HG03354 (cell line): ENCODE measurements around the gene SUMF1.

Experiments
- ATAC-seq: cut with Tn5 transposase; IDR thresholded peaks from one replicate; pipeline ENCODE4 v1.9.1; 2021; ENCODE audit warnings: mild to moderate bottlenecking; ENCODE audit not compliant: unreplicated experiment, poor library complexity, severe bottlenecking

The SUMF1 gene

DNA sequence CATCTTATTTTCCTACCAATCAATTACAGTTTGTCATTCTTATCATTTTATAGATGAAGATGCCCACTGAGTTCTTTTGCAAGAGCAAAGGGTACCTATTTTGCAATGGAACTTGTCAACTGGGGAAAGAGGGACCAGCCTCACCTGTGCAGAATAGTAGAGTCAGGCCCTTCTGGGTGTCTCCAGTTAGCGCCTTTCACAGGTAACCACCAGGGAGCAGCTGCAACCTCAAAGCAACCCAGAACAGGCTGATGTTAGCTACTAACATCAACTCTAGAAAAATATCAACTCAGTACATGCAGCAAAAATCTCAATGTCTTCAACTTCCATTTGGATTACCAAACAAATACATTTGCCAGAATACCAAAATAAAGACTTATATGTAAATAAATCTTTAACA is 47.1 kb downstream of the SUMF1 start:
- no peak for ATAC-seq

DNA sequence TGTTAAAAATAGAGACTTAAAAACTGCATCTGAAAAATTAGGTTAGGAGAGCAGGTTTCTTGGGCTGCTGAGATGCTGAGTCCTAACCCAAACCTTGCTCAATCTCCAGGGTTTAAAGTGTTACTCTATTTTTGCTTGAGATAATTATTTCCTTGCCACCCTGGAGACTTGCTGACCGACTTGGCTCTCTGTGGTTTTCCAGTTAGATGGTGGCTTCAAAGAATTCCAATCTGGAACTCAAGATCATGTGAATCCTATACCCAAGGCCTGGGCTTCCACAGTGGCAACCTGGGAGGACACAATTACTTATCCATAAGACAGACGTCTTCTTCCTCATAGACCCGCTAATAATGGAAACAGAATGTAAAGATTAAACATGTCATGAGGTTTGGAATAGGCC is 47.7 kb downstream of the SUMF1 start:
- ATAC-seq = no peak

DNA sequence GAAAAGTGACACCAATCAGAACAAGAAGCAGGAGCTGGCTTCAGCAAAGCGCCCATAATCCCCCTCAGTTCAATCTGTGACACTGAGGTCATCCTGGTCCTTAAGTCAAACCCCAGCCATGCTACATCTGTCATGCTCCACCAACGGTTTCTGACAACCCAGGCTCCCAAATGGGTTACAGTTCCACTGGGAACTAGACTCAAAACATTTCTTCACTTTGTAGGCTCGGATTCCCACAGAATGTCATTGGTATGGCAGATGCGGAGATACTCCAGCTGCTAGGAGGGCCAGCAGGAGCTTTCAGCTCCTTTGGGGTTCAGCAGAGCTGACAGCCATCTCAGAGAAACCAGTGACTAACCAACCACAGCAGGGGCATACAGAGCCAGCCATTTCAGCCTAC is 48.9 kb downstream of the SUMF1 start:
- no peak for ATAC-seq

GRCh38 chr3:4417449-4417848 is 49.6 kb downstream of the SUMF1 start:
- ATAC-seq = no peak

DNA sequence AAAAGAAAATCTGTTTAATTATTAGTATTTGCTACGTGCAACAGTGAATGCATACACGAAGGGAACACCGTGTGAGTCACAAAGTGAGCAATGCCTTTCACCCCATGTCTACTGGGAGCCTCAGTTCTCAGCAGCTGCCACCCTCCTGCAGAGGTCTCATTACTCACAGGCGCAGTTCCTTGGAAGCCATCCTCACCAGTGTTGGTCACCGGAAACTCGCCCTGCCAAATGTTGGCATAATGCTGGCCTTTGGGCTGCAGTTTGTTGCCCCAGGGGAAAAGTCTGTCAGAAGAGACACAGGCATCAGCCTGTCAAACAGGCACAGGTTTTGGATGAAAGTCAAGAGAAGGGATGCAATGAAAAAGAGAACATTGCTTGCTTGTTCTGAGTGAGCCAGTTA is 50.1 kb downstream of the SUMF1 start:
- ATAC-seq = no peak

DNA sequence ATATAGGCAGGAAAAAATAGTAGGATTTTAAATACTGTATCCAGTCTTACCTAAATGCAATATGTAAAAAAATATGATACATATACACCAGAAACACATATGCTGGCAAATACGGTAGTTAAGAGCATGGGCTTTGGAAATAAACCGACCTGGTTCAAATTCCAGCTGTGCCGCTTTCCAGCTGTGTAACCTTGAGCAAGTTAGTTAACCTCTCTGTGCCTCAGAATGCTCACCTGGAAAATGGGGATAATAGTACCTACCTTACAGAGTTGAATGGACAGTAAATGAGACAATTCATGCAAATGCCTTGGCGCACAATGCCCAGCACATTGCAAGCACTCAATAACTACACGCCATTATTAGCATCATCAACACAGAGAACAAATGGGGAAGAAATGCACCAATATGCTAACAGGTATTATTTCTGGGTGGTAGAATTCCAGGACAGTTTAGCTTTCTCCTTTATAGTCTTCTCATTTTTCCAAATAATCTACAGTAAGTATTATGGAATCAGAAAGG is 50.6 kb downstream of the SUMF1 start:
- no peak for ATAC-seq

GRCh38 chr3:4413467-4413866 is 53.6 kb downstream of the SUMF1 start:
- no peak for ATAC-seq

GRCh38 chr3:4411833-4412232 is 55.2 kb downstream of the SUMF1 start:
- no peak for ATAC-seq

DNA sequence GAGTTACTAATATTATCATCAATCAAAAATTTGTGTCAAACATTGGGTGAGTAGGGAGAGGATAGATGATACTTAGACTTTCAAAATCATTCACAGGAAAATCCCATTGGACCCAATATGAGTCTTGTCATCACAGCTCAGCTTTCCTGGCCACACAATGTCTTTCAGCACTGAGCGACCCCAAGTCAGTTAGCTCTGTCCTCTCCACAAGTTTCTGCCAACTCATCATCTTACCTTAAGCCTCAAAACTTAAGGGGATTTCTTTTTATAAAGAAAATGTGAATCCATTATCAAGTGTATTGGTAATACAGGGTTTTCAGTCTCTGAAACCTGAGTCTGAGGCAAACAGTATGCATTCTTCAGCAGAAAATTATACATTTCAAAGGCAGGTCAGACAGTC is 55.8 kb downstream of the SUMF1 start:
- ATAC-seq = no peak

DNA sequence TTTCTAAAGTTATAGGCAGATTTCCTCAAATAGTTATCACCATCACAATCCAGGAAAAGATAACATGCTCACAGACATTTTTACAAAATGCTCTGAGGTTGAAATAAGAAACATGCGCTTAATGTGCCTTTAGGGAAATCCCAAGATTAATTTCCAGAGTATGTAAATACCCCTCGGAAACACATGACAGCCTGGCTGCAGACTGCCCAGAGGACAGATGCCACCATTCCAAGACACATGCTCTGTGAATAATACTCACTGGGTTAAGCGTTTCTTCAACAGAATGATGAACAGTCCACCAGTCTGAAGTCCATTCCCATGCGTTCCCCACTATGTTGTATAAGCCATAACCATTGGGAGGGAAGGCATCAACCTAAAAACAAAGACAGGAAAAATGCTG is 56.5 kb downstream of the SUMF1 start:
- ATAC-seq = no peak

DNA sequence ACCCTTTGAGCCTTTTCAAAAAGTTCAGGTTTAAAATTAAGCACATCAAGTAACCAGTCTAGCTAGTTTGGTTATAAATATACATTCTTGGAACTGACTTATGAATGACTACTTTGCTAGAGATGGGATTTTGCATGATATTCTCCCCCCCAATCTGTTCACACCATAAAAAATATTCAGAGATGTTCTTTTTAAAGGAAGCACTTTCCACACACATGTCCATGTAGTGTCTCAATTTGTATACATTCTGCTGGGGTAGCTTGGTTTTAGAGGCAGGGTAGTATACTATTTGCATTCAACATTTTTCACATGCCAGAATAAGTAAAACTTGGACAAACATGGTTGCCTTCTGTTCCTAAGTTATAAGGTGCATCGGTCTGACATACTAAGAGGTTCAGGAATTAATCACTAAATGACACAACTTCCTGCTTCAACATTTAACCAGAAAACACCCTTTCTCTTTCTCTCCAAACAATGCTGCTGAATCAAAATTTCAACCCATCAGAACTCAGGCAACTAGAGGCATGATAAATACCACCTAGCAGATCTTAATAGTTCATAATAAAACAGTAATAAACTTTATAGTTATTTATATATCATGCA is 57.0 kb downstream of the SUMF1 start:
- no peak for ATAC-seq

- peak; percentile 45 for ATAC-seq
Observed at GRCh38 chr3:4409415-4409814, 57.7 kb downstream of the SUMF1 start.

GRCh38 chr3:4408958-4409357 is 58.1 kb downstream of the SUMF1 start:
- peak; percentile 2 for ATAC-seq

DNA sequence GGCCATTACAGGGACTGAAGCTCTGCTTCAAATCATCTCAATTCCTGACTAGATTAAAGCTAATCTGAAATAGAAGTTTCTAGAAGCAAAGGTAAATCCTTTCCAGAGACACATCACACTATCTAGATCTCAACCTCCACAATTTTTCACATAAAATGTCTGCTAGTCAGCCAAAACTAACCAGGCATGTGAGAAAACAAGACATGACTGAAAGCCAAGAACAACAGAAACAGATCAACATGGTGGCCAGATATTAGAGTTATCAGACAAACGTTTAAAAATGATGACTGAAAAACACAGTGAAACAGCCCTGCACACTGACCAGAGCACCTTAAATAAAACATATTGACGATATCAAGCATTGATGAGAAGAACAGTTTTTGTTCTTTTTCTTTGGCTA is 59.1 kb downstream of the SUMF1 start:
- ATAC-seq = no peak

DNA sequence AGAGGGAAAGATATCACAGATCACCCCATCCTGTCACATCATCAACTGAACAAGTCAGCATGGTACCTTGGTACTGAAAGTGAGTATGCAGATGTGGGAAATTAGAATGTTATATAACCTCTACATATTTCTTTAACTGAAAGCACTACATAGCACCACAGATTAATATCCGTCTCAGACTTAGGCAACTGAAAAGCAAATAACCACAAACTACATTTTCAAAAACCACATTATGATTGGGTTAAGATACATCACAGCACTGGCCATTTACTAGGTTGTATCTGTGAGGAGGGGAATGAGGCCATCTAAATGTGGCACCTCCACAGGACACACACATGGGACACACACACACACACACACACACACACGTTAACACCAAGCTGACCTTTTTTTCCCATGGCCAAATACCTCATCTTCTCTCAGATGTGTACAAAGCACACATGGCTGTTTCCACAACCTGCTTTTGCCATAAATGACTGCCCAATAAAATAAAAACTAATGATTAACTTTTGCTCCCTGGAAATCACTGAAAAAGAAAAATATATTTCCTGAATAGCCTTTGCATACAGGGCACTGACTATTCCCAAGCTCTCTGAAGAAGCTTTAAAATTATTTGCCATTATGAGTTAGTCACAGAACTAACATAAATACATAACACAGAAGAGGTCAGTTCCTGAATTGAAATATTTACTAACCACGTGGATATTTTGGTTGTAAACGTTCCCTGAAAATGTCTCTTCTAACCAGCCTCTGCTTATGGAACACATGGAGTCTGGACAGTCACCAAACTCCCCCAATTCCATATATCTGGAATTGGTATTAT is 60.1 kb downstream of the SUMF1 start:
- peak; percentile 64 for ATAC-seq

GRCh38 chr3:4404881-4405280 is 62.2 kb downstream of the SUMF1 start:
- ATAC-seq = no peak

GRCh38 chr3:4401441-4401840 is 65.6 kb downstream of the SUMF1 start:
- ATAC-seq = no peak

GRCh38 chr3:4399476-4399875 is 67.6 kb downstream of the SUMF1 start:
- ATAC-seq = no peak

DNA sequence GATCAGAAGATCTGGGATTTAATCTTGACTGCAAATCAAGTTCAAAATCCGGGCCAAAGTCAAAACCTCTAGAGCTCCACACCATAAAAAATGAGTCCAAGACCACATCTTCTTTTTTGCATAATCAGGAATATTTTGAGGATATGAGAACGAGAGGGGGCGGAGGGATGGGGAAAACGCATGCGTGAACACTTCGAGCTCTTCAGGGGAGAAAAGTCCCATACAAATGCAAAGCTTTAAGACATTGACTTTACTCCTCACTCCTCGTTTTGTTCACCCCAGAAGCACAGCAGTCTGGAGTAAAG is 68.2 kb downstream of the SUMF1 start:
- ATAC-seq = no peak

DNA sequence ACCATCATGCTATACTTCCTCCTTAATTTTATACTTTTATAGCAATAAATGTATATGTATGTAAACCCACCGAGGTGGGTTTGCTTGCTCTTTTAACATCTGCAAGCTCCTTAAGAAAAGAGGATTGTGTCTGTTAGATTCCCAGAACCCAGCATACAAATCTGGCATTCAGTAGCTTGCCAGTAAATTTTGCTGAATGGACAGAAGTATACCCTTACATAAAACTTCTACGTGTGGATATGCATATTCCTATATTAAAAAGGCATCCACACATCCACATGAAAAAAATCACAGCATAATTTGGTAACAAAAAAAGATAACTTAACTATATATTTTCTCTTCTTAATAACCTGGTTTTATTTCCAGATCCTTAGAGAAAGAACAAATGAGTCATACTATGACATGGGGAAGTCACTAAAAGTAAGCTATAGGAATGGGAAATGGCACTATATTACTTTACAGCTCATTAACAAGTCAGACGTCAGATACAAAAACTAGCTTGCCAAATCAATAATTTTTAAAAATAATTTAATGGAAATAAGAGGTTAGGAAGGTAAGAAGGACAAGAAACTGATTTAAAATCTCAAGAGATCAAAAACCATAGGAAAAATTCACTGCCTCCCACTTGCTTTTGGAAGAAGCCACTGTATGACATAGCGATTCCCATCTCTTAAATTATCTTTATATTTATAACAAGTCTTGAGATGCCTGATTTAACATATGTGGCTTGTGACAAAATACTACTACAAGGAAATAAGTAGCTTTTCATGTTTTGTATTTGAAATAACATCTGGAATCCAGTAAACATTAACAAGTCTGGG is 68.7 kb downstream of the SUMF1 start:
- ATAC-seq = no peak

DNA sequence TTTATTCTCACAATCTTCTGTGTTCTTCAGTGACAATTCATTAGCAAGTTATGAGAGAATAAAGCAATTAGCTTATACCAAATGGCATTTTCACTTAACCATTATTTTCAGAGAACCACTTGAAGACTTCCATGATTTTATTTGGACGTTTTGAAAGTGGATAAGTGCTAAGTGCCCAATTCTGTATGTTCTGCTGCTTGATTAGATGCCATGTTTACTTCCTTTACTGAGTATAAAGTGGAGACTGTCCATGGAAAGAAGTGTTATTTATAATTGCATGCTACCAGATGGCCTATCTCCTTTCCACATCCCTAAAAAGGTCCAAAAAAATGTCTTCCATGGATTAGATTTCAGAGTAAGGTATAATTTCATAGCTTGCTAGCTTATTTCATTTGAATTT is 69.6 kb downstream of the SUMF1 start:
- ATAC-seq = no peak
